Endothelial cell of hepatic sinusoid (primary cell): Measurements from ENCODE around the gene TMEM63C.

ENCODE experiments used
- in situ Hi-C: cut with HindIII; loops from 2 replicates; pipeline ENCODE4 v1.10.0; 2017; ENCODE audit warnings: low sequenced_read_pairs

Gene TMEM63C

DNA sequence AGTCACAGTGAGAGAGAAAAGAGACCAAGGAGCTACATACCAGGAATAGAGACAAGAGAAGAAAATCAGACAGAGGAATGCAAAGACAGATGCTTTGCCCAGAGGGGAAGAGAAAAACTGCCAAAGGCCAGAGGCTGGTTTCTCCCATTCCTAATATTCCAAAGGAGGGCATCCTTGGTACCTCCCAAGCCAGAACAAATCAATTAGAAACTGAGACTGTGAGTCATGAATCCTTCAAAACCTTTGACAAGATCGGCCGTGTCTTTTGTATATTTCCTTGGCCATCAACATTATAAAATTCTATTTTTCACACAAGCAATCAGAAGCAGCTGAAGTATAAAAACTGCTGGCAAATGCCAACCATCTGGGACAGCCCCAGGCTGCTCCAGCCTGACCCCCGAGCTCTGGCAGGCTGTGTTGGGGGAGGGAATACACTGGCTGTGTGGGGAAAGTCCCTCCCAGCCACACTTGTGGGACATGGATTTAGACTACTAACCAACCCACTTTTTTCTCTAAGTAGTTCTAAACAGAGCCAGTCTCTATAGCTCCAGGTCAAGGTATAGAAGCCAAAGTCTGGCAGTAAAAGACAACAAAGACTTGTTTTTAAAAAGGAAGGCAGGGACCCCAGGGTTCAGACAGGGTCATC is 125.4 kb downstream of the TMEM63C start:
- in situ Hi-C loops: no loop called here
